SU-DHL-6 (cell line): ENCODE measurements around the gene ATP1B3.

ENCODE experiments used
- H2AFZ ChIP-seq: fragments of 200-600 bp; sonication (generic); 2 replicates; pipeline ENCODE4 v1.6.1; 2014; ENCODE audit warnings: low read depth, mild to moderate bottlenecking, moderate library complexity, mixed read lengths, antibody characterized with exemption, low read length; ENCODE audit not compliant: severe bottlenecking
- H3F3A ChIP-seq: fragments of 200-600 bp; shearing (Covaris generic); 2 replicates; pipeline ENCODE4 v1.6.0; 2016; ENCODE audit warnings: antibody characterized with exemption, mild to moderate bottlenecking; ENCODE audit not compliant: insufficient read depth
- H3K27ac ChIP-seq: fragments of 200-600 bp; sonication (generic); 2 replicates; pipeline ENCODE4 v1.5.1; 2016; ENCODE audit warnings: low read depth, mild to moderate bottlenecking, low read length, moderate library complexity, mixed read lengths
- H3K27me3 ChIP-seq: fragments of 200-600 bp; sonication (generic), shearing (Covaris generic); 2 replicates; pipeline ENCODE4 v1.6.0; 2014; ENCODE audit warnings: mild to moderate bottlenecking, low read length
- H3K36me3 ChIP-seq: fragments of 200-600 bp; sonication (generic); 2 replicates; pipeline ENCODE4 v1.6.1; 2014; ENCODE audit warnings: mild to moderate bottlenecking, low read length, mixed read lengths
- H3K4me2 ChIP-seq: fragments of 300-600, 200-600 bp; shearing (Covaris generic), sonication (generic); 2 replicates; pipeline ENCODE4 v1.6.0; 2014; ENCODE audit warnings: low read length, low read depth, mild to moderate bottlenecking; ENCODE audit not compliant: poor library complexity, severe bottlenecking
- H3K4me3 ChIP-seq: fragments of 200-600 bp; sonication (generic); 2 replicates; pipeline ENCODE4 v1.5.1; 2014; ENCODE audit warnings: antibody characterized with exemption, low read length, mild to moderate bottlenecking, mixed read lengths; ENCODE audit not compliant: insufficient read depth, poor library complexity, severe bottlenecking
- H3K79me2 ChIP-seq: fragments of 200-600 bp; sonication (generic); 2 replicates; pipeline ENCODE4 v1.6.1; 2014; ENCODE audit warnings: mild to moderate bottlenecking, low read length, moderate library complexity; ENCODE audit not compliant: insufficient read depth
- H3K9ac ChIP-seq: fragments of 200-600 bp; sonication (generic); 2 replicates; pipeline ENCODE4 v1.7.0; 2014; ENCODE audit warnings: mild to moderate bottlenecking, low read length
- H3K9me2 ChIP-seq: fragments of 200-600 bp; sonication (generic); replicated peaks from 2 replicates; pipeline ENCODE4 v1.6.1; 2014; ENCODE audit warnings: low read length; ENCODE audit not compliant: insufficient read depth
- H3K9me3 ChIP-seq: fragments of 200-600 bp; sonication (generic); 2 replicates; pipeline ENCODE4 v1.6.1; 2014; ENCODE audit warnings: low read length, mixed read lengths; ENCODE audit not compliant: insufficient read depth
- H4K20me1 ChIP-seq: fragments of 200-600 bp; sonication (generic); 2 replicates; pipeline ENCODE4 v1.6.1; 2014; ENCODE audit warnings: low read depth, mild to moderate bottlenecking, antibody characterized with exemption, low read length, moderate library complexity, mixed read lengths
- CTCF ChIP-seq: fragments of 200-600 bp; sonication (generic); IDR thresholded peaks from one replicate; pipeline ENCODE4 v1.5.1; 2017; ENCODE audit warnings: antibody characterized with exemption, mild to moderate bottlenecking, low read length, moderate library complexity; ENCODE audit not compliant: insufficient read depth, poor library complexity, severe bottlenecking
- EZH2phosphoT487 ChIP-seq: fragments of 200-600 bp; sonication (generic), shearing (Covaris generic); conservative IDR thresholded peaks from 2 replicates; pipeline ENCODE4 v1.6.1; 2018; ENCODE audit warnings: mild to moderate bottlenecking, antibody characterized with exemption, low read length, moderate library complexity, mixed read lengths

ATP1B3 gene

DNA sequence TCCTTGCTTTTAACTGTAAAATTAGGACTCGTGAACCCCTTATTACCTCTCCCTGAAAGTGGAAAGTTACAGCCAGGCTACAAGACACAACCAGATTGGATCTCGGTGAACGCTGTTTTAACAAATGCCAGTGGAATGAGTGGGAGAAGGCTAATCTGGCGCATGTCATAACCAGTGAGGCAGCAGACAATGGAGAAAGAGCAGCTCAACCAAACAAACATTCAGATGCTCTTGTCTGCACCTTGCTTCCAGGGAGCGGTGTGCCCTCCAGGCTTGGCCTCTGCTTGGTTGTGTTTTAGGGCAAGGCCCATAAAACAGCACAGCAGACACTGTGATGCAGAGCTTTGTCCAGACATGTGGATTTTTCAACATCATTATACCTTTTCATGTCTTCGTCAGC is 45.9 kb upstream of the ATP1B3 start:
- Histone ChIP-seq H3K27me3 (no peaks in the 10 kb centered on the region), H3F3A (no peaks in the 10 kb centered on the region), H2AFZ (no peak overlapping the region), H3K4me2 (no peak overlapping the region), H3K9me2 (no peaks in the 10 kb centered on the region), H3K9me3 (no peaks in the 10 kb centered on the region), H4K20me1 (no peaks in the 10 kb centered on the region), H3K27ac (no peak overlapping the region), H3K9ac (no peak overlapping the region), H3K36me3 (no peaks in the 10 kb centered on the region), H3K79me2 (no peaks in the 10 kb centered on the region), H3K4me3 (no peak overlapping the region)
- TF ChIP-seq EZH2phosphoT487 (no peak), CTCF (no peak)

DNA sequence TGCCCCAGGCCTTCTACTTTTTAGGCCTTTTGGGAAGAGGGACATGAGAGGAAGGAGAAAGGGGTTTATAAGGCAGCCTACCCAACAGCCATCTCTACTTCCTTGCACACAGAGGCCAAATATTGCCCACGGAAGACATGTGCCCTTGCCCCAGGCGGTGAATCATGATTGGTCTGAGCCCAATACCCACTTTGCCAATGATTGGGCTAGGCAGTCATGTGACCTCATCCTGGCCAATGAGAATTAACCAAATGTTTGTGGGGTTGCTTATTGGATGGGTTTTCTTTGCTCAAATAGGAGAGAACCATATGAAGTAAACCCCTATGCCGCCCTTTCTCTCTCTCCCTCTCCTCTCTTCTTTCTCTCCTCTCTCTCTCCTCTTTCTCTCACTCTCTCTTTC is 42.2 kb upstream of the ATP1B3 start:
- Histone ChIP-seq H3K27ac (no peak overlapping the region), H3K4me3 (no peak overlapping the region), H3K4me2 (no peak overlapping the region), H3K9me3 (no peaks in the 10 kb centered on the region), H3K9me2 (no peaks in the 10 kb centered on the region), H3K79me2 (no peaks in the 10 kb centered on the region), H4K20me1 (no peaks in the 10 kb centered on the region), H3F3A (no peaks in the 10 kb centered on the region), H3K9ac (no peak overlapping the region), H2AFZ (no peak overlapping the region), H3K36me3 (no peaks in the 10 kb centered on the region), H3K27me3 (no peaks in the 10 kb centered on the region)
- TF ChIP-seq EZH2phosphoT487 (no peak), CTCF (no peak)

DNA sequence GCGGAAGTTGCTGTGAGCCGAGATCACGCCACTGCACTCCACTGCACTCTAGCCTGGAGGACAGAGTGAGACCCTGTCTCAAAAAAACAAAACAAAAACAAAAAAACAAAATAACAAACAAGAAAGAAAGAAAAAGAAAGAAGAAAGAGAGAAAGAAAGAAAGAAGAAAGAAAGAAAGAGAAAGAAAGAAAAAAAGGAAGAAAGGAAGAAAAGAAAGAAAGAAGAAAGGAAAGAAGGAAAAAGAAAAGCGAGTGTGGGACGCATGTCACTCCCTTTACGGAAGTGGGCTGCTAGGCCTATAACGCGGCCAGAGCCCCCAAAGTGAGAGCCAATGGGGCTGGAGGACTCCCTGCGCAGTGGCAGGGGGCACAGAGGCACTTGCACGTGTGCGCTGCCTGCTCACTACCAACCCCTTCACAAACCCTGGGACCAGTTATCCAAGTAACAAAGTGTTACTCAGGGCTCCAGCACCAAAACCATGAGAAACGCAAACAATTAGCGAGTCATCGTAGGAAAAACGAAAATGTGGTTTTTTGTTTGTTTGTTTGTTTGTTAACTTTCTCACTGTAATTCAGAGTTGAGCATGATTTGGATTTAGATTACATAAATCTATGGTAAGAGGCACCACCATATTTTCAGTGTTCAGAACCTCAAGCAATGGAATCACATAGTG is 40.8 kb upstream of the ATP1B3 start:
- Histone ChIP-seq H3F3A (no peaks in the 10 kb centered on the region), H3K9me2 (no peaks in the 10 kb centered on the region), H3K36me3 (no peaks in the 10 kb centered on the region), H3K9me3 (no peaks in the 10 kb centered on the region), H3K4me2 (no peak overlapping the region), H4K20me1 (no peaks in the 10 kb centered on the region), H3K9ac (no peak overlapping the region), H3K27me3 (no peaks in the 10 kb centered on the region), H3K27ac (no peak overlapping the region), H3K4me3 (no peak overlapping the region), H3K79me2 (no peaks in the 10 kb centered on the region), H2AFZ (no peak overlapping the region)
- TF ChIP-seq CTCF: no peak
- TF ChIP-seq EZH2phosphoT487: no peak
